Activated T-helper 2 cell treated with anti-CD3 and anti-CD28 coated beads, Interferon-gamma antibody, Interleukin-2, Interleukin-4, amounts not matched to agents 10 μg/mL and 5 μg/mL and 100 μg/mL, durations not matched to agents 14 hours and 24 hours and 36 hours (primary cell): ENCODE measurements around the gene ZC3H18. TPM values are rescaled to one million over a fixed set of nuclear protein-coding genes. Genes with fewer than 3 reads are reported as not detected.
A peak's percentile ranks its signal among the peaks of the same experiment; 100 is the strongest.

Source experiments
- DNase-seq: peaks from one replicate; pipeline ENCODE4 v3.0.0; 2021; ENCODE audit warnings: low spot score
- H3K27ac Mint-ChIP-seq: one replicate; pipeline ENCODE4 v1.8.0; 2021; ENCODE audit warnings: mixed read lengths
- H3K27me3 Mint-ChIP-seq: one replicate; pipeline ENCODE4 v1.8.0; 2021; ENCODE audit warnings: low read depth, mixed read lengths
- H3K36me3 Mint-ChIP-seq: one replicate; pipeline ENCODE4 v1.8.0; 2021; ENCODE audit warnings: low read depth, mixed read lengths
- H3K4me1 Mint-ChIP-seq: one replicate; pipeline ENCODE4 v1.8.0; 2021; ENCODE audit warnings: low read depth, mixed read lengths
- H3K4me3 Mint-ChIP-seq: one replicate; pipeline ENCODE4 v1.8.0; 2021; ENCODE audit warnings: low read depth, mild to moderate bottlenecking, moderate library complexity, mixed read lengths
- H3K9me3 Mint-ChIP-seq: one replicate; pipeline ENCODE4 v1.8.0; 2021; ENCODE audit warnings: mixed read lengths
- intact Hi-C: fragments of 100-400 bp; cut with micrococcal nuclease; formaldehyde crosslinking; loops from one replicate; pipeline ENCODE4 v1.15.1; 2023
- total RNA-seq: library from RNA; stranded (reverse); gene quantifications from 2 replicates; pipeline ENCODE4 v1.2.3, GENCODE V29; 2022

Gene ZC3H18
- total RNA-seq, 1 donor from 2014 or later = 93.9 TPM

- H3K36me3 Mint-ChIP-seq = peaks cover 31% of the 10 kb centered on the region
- intact Hi-C loops = loop anchor here (1.0 to 2.0 kb wide), 3 partner anchors 11 to 199 kb away; partner anchors contain the start of genes MVD, SNAI3 and ZFPM1
- no peak for DNase-seq
- peaks cover 12% of the 10 kb centered on the region for H3K4me1 Mint-ChIP-seq
- no peaks in the 10 kb centered on the region for H3K9me3 Mint-ChIP-seq
- H3K27me3 Mint-ChIP-seq = no peaks in the 10 kb centered on the region
- H3K27ac Mint-ChIP-seq = peak overlapping the region; percentile 95
- H3K4me3 Mint-ChIP-seq = no peak overlapping the region
Observed at GRCh38 chr16:88651989-88652761, 82.0 kb downstream of the ZC3H18 start.

GRCh38 chr16:88652762-88653063, 82.5 kb downstream of the ZC3H18 start:
- intact Hi-C loops = no loop called here
- H3K27ac Mint-ChIP-seq = peak overlapping the region; percentile 52

GRCh38 chr16:88653101-88653500, 82.9 kb downstream of the ZC3H18 start:
- no peaks in the 10 kb centered on the region for H3K27me3 Mint-ChIP-seq
- peak overlapping the region; percentile 52 for H3K27ac Mint-ChIP-seq
- H3K36me3 Mint-ChIP-seq = peaks cover 34% of the 10 kb centered on the region
- DNase-seq = no peak
- H3K4me1 Mint-ChIP-seq = peaks cover 12% of the 10 kb centered on the region
- H3K9me3 Mint-ChIP-seq = no peaks in the 10 kb centered on the region
- intact Hi-C loops = no loop called here
- no peak overlapping the region for H3K4me3 Mint-ChIP-seq

More at GRCh38 chr16:88652762-88653063, 82.5 kb downstream of the ZC3H18 start:
- H3K36me3 Mint-ChIP-seq = peaks cover 31% of the 10 kb centered on the region
- H3K4me1 Mint-ChIP-seq = peaks cover 12% of the 10 kb centered on the region
- H3K4me3 Mint-ChIP-seq = no peak overlapping the region
- no peaks in the 10 kb centered on the region for H3K9me3 Mint-ChIP-seq
- no peak for DNase-seq
- H3K27me3 Mint-ChIP-seq = no peaks in the 10 kb centered on the region

- no peak overlapping the region for H3K4me3 Mint-ChIP-seq
Observed at GRCh38 chr16:88653596-88654362, 83.6 kb downstream of the ZC3H18 start.

GRCh38 chr16:88654363-88655052, 84.3 kb downstream of the ZC3H18 start:
- H3K9me3 Mint-ChIP-seq = no peaks in the 10 kb centered on the region
- peaks cover 35% of the 10 kb centered on the region for H3K36me3 Mint-ChIP-seq
- no peak overlapping the region for H3K27ac Mint-ChIP-seq
- peaks cover 7% of the 10 kb centered on the region for H3K4me1 Mint-ChIP-seq
- intact Hi-C loops = no loop called here
- no peaks in the 10 kb centered on the region for H3K27me3 Mint-ChIP-seq
- DNase-seq = no peak
- H3K4me3 Mint-ChIP-seq = no peak overlapping the region

More at GRCh38 chr16:88653596-88654362, 83.6 kb downstream of the ZC3H18 start:
- H3K4me1 Mint-ChIP-seq = peaks cover 12% of the 10 kb centered on the region
- peaks cover 35% of the 10 kb centered on the region for H3K36me3 Mint-ChIP-seq
- intact Hi-C loops = no loop called here
- peak overlapping the region; percentile 6 for H3K27ac Mint-ChIP-seq
- no peaks in the 10 kb centered on the region for H3K27me3 Mint-ChIP-seq
- no peak for DNase-seq
- no peaks in the 10 kb centered on the region for H3K9me3 Mint-ChIP-seq

- Mint-ChIP-seq H3K9me3 (no peaks in the 10 kb centered on the region), H3K4me1 (peaks cover 8% of the 10 kb centered on the region), H3K4me3 (no peak overlapping the region), H3K36me3 (peaks cover 31% of the 10 kb centered on the region), H3K27me3 (no peaks in the 10 kb centered on the region), H3K27ac (no peak overlapping the region)
- no peak for DNase-seq
- intact Hi-C loops = no loop called here
Observed at GRCh38 chr16:88655053-88655732, 85.0 kb downstream of the ZC3H18 start.

- intact Hi-C loops = no loop called here
- H3K27me3 Mint-ChIP-seq = no peaks in the 10 kb centered on the region
- H3K27ac Mint-ChIP-seq = no peak overlapping the region
- H3K36me3 Mint-ChIP-seq = peaks cover 30% of the 10 kb centered on the region
- peaks cover 8% of the 10 kb centered on the region for H3K4me1 Mint-ChIP-seq
- no peak for DNase-seq
- H3K4me3 Mint-ChIP-seq = no peak overlapping the region
- H3K9me3 Mint-ChIP-seq = no peaks in the 10 kb centered on the region
Observed at GRCh38 chr16:88655733-88656281, 85.6 kb downstream of the ZC3H18 start.

- H3K9me3 Mint-ChIP-seq = no peaks in the 10 kb centered on the region
- no peak overlapping the region for H3K4me3 Mint-ChIP-seq
- no peak overlapping the region for H3K27ac Mint-ChIP-seq
- no peak for DNase-seq
- intact Hi-C loops = no loop called here
- H3K27me3 Mint-ChIP-seq = no peaks in the 10 kb centered on the region
- H3K36me3 Mint-ChIP-seq = peaks cover 31% of the 10 kb centered on the region
- H3K4me1 Mint-ChIP-seq = peaks cover 10% of the 10 kb centered on the region
Observed at GRCh38 chr16:88656291-88656980, 86.2 kb downstream of the ZC3H18 start.

- DNase-seq = no peak
- intact Hi-C loops = no loop called here
- H3K36me3 Mint-ChIP-seq = peaks cover 33% of the 10 kb centered on the region
- no peak overlapping the region for H3K4me3 Mint-ChIP-seq
- H3K4me1 Mint-ChIP-seq = peaks cover 14% of the 10 kb centered on the region
- no peak overlapping the region for H3K27ac Mint-ChIP-seq
- no peaks in the 10 kb centered on the region for H3K9me3 Mint-ChIP-seq
- H3K27me3 Mint-ChIP-seq = no peaks in the 10 kb centered on the region
Observed at GRCh38 chr16:88657371-88657770, 87.2 kb downstream of the ZC3H18 start.

- no peaks in the 10 kb centered on the region for H3K9me3 Mint-ChIP-seq
- intact Hi-C loops = no loop called here
- H3K4me1 Mint-ChIP-seq = peaks cover 14% of the 10 kb centered on the region
- peaks cover 33% of the 10 kb centered on the region for H3K36me3 Mint-ChIP-seq
- DNase-seq = no peak
- H3K27me3 Mint-ChIP-seq = no peaks in the 10 kb centered on the region
- no peak overlapping the region for H3K4me3 Mint-ChIP-seq
- no peak overlapping the region for H3K27ac Mint-ChIP-seq
Observed at GRCh38 chr16:88658714-88659113, 88.5 kb downstream of the ZC3H18 start.

- H3K27ac Mint-ChIP-seq = no peak overlapping the region
- H3K9me3 Mint-ChIP-seq = no peaks in the 10 kb centered on the region
- no peak for DNase-seq
- peaks cover 16% of the 10 kb centered on the region for H3K4me1 Mint-ChIP-seq
- H3K4me3 Mint-ChIP-seq = no peak overlapping the region
- intact Hi-C loops = no loop called here
- peaks cover 33% of the 10 kb centered on the region for H3K36me3 Mint-ChIP-seq
- no peaks in the 10 kb centered on the region for H3K27me3 Mint-ChIP-seq
Observed at GRCh38 chr16:88659160-88659559, 89.0 kb downstream of the ZC3H18 start.

- Mint-ChIP-seq H3K36me3 (peaks cover 26% of the 10 kb centered on the region), H3K4me1 (peaks cover 19% of the 10 kb centered on the region), H3K4me3 (peak overlapping the region; percentile 93), H3K27me3 (no peaks in the 10 kb centered on the region), H3K9me3 (no peaks in the 10 kb centered on the region), H3K27ac (peak overlapping the region; percentile 51)
- no peak for DNase-seq
- intact Hi-C loops = no loop called here
Observed at GRCh38 chr16:88661468-88661867, 91.3 kb downstream of the ZC3H18 start.
